ENCODE results near the gene POC5.

The POC5 gene

GRCh38 chr5:75670577-75670976, 46.7 kb downstream of the POC5 start:
- TF ChIP-seq CTCF (IDR thresholded peaks at IDR 0.05; ENCODE audit: insufficient read depth, low read depth, low read length, missing control alignments) = no peak
- DNase-seq (ENCODE audit: low read depth) = peak; percentile 33
- H3K4me3 ChIP-seq (ENCODE audit: low read length) = no peak overlapping the region

- TF ChIP-seq CTCF (IDR thresholded peaks at IDR 0.05; ENCODE audit: insufficient read depth, low read depth, low read length, missing control alignments) = no peak
- DNase-seq (ENCODE audit: low read depth) = peak; percentile 43
- no peak overlapping the region for H3K4me3 ChIP-seq (ENCODE audit: low read length)
Measured at GRCh38 chr5:75668977-75669689, 48.1 kb downstream of the POC5 start.

GRCh38 chr5:75668445-75668844, 48.8 kb downstream of the POC5 start:
- no peak for TF ChIP-seq CTCF (IDR thresholded peaks at IDR 0.05; ENCODE audit: insufficient read depth, low read depth, low read length, missing control alignments)
- H3K4me3 ChIP-seq (ENCODE audit: low read length) = no peak overlapping the region
- no peak for DNase-seq (ENCODE audit: low read depth)

GRCh38 chr5:75667586-75667985, 49.7 kb downstream of the POC5 start:
- TF ChIP-seq CTCF (IDR thresholded peaks at IDR 0.05; ENCODE audit: insufficient read depth, low read depth, low read length, missing control alignments) = no peak
- H3K4me3 ChIP-seq (ENCODE audit: low read length) = no peak overlapping the region
- no peak for DNase-seq (ENCODE audit: low read depth)

GRCh38 chr5:75666801-75667200, 50.4 kb downstream of the POC5 start:
- H3K4me3 ChIP-seq (ENCODE audit: low read length) = no peak overlapping the region
- TF ChIP-seq CTCF (IDR thresholded peaks at IDR 0.05; ENCODE audit: insufficient read depth, low read depth, low read length, missing control alignments) = no peak
- no peak for DNase-seq (ENCODE audit: low read depth)

GRCh38 chr5:75664979-75665378, 52.3 kb downstream of the POC5 start:
- DNase-seq (ENCODE audit: low read depth) = no peak
- H3K4me3 ChIP-seq (ENCODE audit: low read length) = no peak overlapping the region
- TF ChIP-seq CTCF (IDR thresholded peaks at IDR 0.05; ENCODE audit: insufficient read depth, low read depth, low read length, missing control alignments) = no peak

Measured in epithelial cell of esophagus (primary cell).